Adipocyte (in vitro differentiated cells): Measurements from ENCODE around the gene SORBS1.

ENCODE experiments used
- DNase-seq: peaks from one replicate; pipeline ENCODE4 v3.0.0-alpha.2; 2015; ENCODE audit warnings: low read depth
- H3K27me3 ChIP-seq: replicated peaks from 2 replicates; pipeline ENCODE4 v1.7.0; 2013; ENCODE audit warnings: mild to moderate bottlenecking, low read length, moderate library complexity; ENCODE audit not compliant: control insufficient read depth, insufficient read depth
- H3K36me3 ChIP-seq: 2 replicates; pipeline ENCODE4 v1.7.0; 2013; ENCODE audit warnings: low read length, mild to moderate bottlenecking, moderate library complexity; ENCODE audit not compliant: control insufficient read depth, insufficient read depth, severe bottlenecking
- H3K4me1 ChIP-seq: 2 replicates; pipeline ENCODE4 v1.7.0; 2013; ENCODE audit warnings: mild to moderate bottlenecking, low read length, moderate library complexity; ENCODE audit not compliant: control insufficient read depth, insufficient read depth
- H3K4me3 ChIP-seq: 2 replicates; pipeline ENCODE4 v1.7.0; 2013; ENCODE audit warnings: mild to moderate bottlenecking, low read length, moderate library complexity
- H3K9ac ChIP-seq: 2 replicates; pipeline ENCODE4 v1.7.0; 2013; ENCODE audit warnings: mild to moderate bottlenecking, low read length, moderate library complexity
- H3K9me3 ChIP-seq: 2 replicates; pipeline ENCODE4 v1.7.0; 2013; ENCODE audit warnings: mild to moderate bottlenecking, low read length, moderate library complexity; ENCODE audit not compliant: control insufficient read depth

The SORBS1 gene

DNA sequence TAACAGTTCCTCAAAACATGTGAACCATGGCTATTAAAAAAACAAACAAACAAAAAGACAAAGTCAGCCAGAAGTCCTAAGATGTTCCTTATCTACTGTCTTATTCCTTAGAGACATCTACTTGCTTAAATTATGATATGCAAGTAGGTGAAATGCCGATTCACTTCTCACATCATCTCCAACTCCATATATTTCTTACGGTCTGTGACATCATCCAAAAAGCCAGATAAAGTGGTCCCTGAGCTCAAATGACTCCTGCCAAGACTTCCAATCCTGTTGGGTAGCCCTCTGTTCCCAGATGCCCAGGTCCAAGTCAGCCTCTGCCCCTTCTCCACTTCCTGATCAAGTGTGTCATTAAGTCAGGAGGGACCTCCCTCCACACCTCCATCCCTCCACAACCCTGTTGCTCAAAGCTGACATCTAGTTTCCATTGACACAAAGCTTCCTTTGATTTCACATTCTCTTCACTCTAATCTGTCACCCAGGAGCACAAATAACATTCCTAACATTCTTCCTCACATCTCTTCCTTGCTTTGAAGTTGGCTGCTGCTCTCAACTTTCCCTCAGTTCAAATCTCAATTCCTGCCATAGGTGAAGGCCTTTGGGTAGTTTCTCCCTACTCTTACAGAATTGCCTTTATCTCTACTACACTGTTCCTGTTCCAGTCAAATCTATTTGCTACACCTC lies 214.3 kb downstream of the SORBS1 start:
- Histone ChIP-seq H3K36me3 (peaks cover 33% of the 10 kb centered on the region), H3K4me1 (peaks cover 30% of the 10 kb centered on the region), H3K9me3 (no peaks in the 10 kb centered on the region), H3K4me3 (no peak overlapping the region), H3K9ac (no peak overlapping the region), H3K27me3 (no peaks in the 10 kb centered on the region)
- no peak for DNase-seq

DNA sequence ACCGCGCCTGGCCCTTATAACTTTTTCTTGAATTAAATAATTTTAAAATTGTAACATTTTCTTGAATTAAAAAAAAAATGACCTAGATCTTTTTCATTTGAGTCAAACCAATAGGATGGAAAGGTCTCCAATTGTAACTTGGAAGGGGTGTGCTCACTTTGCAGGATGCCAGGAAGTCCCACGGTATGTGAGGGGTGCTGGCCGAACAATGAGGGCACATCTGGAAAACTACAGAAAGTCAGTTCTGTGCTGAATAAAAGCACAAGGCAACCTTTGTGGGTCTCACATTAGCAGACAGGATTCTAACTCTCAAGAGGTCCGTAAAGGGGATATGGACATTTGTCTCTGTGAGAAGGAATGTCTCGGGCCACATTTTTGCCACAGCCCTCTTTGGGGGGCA lies 217.6 kb downstream of the SORBS1 start:
- Histone ChIP-seq H3K9ac (no peak overlapping the region), H3K9me3 (no peaks in the 10 kb centered on the region), H3K36me3 (peaks cover 54% of the 10 kb centered on the region), H3K4me3 (no peak overlapping the region), H3K4me1 (peaks cover 7% of the 10 kb centered on the region), H3K27me3 (no peaks in the 10 kb centered on the region)
- DNase-seq = no peak

DNA sequence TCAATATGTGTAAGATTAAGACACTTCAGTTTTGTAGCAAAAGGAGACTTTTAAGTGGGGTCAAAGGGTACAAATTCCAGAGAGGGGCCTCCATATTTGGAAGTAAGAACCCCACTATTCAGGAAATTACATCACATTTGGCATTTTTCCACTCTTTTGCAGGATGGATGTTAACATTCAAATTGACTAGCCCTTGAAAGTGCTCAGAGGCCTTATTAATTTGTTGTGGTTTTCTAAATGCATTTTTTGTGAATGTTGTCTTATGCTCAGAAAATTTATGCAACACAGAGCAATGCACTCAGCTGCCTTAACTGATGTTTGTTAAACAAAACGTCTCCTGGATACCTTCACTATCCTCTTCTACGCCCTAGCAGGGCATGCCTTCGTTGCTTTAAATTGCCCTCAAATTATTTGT lies 219.4 kb downstream of the SORBS1 start:
- no peak overlapping the region for H3K9ac ChIP-seq
- no peak overlapping the region for H3K4me3 ChIP-seq
- DNase-seq = peak; percentile 29
- H3K36me3 ChIP-seq = peaks cover 71% of the 10 kb centered on the region
- H3K27me3 ChIP-seq = no peaks in the 10 kb centered on the region
- no peaks in the 10 kb centered on the region for H3K9me3 ChIP-seq
- peaks cover 2% of the 10 kb centered on the region for H3K4me1 ChIP-seq

DNA sequence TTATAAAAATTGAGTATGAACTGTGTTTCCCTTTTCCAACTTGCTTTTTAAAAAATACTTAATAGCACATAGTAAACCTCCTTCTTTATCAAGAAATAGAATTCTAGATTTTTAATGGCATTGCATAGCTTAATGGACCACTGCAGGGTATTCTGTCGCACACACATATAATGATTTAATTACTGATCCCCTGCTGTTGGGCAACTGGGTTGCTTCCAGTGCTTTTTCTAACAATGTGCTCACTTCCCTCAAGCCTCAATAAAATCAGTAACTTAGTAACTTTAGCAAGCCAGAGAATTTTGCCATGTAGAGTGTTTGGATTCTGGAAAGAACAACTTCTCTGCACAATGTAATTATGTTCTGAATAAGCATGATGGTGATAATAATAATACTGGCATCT lies 221.3 kb downstream of the SORBS1 start:
- Histone ChIP-seq H3K4me3 (no peak overlapping the region), H3K27me3 (no peaks in the 10 kb centered on the region), H3K9me3 (no peaks in the 10 kb centered on the region), H3K4me1 (peaks cover 5% of the 10 kb centered on the region), H3K36me3 (peaks cover 69% of the 10 kb centered on the region), H3K9ac (no peak overlapping the region)
- DNase-seq = no peak

DNA sequence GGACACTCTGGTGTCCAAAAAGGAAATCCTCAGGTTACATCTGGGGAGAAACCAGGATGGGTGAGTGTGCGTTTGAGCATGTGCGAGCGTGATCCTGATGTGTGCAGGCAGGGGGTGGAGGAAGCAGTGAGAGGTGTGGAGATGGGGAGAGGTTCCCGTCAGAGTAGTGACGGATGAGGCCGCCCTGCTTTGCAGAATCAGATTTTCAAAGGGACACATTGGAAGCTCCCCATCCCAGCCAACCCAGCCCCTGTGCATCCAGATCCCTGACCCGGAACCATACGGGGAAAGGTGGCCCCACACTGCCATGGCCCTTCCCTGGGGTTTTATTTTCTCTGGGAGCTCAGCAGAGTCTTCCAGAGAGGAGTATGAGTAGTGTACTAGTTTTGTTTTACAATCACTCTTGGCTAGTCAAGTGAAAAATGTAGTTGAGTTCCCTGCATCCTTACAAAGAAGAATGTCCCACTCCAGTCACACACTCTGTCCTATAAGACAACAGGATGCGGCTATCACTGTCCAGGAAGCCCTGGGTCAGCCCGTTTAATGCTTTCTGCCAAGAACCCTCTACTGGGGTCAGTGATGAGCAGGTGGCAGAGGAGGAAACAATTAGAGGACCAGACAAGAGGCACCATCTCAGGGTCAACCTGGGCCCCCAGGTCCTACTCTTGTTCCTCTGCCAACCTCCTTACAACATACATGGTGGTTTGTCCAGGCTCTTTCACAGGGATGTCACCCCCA lies 223.6 kb downstream of the SORBS1 start:
- no peak for DNase-seq
- H3K27me3 ChIP-seq = no peaks in the 10 kb centered on the region
- no peaks in the 10 kb centered on the region for H3K9me3 ChIP-seq
- H3K36me3 ChIP-seq = peaks cover 71% of the 10 kb centered on the region
- no peak overlapping the region for H3K4me3 ChIP-seq
- H3K4me1 ChIP-seq = peaks cover 17% of the 10 kb centered on the region
- H3K9ac ChIP-seq = no peak overlapping the region

DNA sequence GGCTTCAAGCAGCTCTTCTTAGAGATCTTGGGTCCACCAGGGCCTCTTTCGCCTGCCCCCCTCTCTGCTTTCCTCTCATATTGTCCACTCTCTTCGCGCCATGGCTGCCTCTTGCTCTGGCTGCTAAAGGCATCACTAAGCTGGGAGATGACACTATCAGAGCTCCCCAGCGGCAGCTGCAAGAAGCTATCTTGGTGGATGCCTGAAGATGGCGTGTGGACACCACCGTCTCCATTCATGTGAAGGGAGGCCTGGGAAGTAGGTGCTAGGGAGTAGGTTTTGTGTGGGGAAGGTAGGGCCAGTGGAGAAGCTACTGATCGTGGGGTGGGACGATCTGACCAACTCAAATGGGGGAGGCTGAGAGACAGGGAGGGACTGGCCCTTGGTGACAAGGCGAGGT lies 224.5 kb downstream of the SORBS1 start:
- H3K9ac ChIP-seq = no peak overlapping the region
- no peaks in the 10 kb centered on the region for H3K27me3 ChIP-seq
- H3K9me3 ChIP-seq = no peaks in the 10 kb centered on the region
- H3K36me3 ChIP-seq = peaks cover 73% of the 10 kb centered on the region
- peaks cover 17% of the 10 kb centered on the region for H3K4me1 ChIP-seq
- H3K4me3 ChIP-seq = no peak overlapping the region
- no peak for DNase-seq

DNA sequence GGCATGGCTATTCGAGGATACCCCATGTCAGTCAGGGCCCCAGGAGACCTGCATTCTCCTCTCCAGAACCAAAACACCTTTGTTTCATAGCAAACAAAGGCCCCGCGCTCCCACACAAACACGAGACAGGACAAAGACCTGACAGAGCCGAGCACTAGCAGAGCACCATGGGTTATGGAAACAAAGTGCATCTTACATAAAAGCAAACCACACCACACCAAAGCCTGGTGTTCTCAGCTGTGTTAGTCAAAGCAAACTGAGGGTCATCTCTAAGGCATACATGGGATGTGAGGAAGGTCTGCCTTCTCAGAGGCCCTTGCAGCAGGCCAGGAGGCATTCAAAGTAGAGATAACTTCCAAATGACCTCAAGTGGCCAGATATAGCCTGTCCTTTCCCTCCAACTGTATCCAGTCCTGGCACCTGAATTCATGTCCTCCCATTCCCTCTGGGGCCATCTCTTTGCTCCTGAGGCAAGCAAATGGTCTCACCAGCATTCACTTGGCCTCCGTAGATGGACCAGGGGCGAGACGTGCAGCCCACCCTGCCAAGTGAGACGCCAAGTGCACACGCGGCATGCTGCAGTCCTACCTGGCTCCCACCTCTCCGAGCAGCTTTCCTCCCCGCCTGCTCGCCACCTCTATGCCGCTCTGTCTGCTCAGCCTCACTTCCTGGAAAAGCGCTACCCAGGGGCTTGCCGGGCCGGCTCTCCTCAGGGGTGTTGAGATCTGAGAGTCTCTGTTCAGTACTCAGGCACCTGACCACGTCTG lies 225.1 kb downstream of the SORBS1 start:
- DNase-seq = no peak

DNA sequence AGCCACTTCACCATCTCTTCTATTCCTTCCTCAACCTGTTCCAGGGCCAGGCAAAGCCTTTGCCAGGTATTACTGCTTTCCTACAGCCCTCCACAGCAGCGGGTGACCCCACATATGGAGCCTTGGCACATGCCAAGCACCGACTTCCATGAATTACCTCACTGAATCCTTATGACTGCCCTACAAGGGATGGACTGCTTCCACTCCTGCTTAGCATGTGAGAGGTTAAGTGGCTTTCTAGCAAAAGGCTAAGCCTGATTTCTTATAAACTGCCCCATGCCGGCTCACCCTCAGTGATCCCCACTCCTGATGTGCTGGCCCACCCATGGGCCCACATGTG lies 226.4 kb downstream of the SORBS1 start:
- no peaks in the 10 kb centered on the region for H3K27me3 ChIP-seq
- H3K9ac ChIP-seq = no peak overlapping the region
- H3K9me3 ChIP-seq = no peaks in the 10 kb centered on the region
- no peak overlapping the region for H3K4me3 ChIP-seq
- H3K4me1 ChIP-seq = peaks cover 17% of the 10 kb centered on the region
- H3K36me3 ChIP-seq = peaks cover 69% of the 10 kb centered on the region
- DNase-seq = no peak

More for the DNA sequence above, 225.1 kb downstream of the SORBS1 start:
- Histone ChIP-seq H3K27me3 (no peaks in the 10 kb centered on the region), H3K9me3 (no peaks in the 10 kb centered on the region), H3K9ac (no peak overlapping the region), H3K36me3 (peaks cover 73% of the 10 kb centered on the region), H3K4me1 (peaks cover 17% of the 10 kb centered on the region), H3K4me3 (no peak overlapping the region)

DNA sequence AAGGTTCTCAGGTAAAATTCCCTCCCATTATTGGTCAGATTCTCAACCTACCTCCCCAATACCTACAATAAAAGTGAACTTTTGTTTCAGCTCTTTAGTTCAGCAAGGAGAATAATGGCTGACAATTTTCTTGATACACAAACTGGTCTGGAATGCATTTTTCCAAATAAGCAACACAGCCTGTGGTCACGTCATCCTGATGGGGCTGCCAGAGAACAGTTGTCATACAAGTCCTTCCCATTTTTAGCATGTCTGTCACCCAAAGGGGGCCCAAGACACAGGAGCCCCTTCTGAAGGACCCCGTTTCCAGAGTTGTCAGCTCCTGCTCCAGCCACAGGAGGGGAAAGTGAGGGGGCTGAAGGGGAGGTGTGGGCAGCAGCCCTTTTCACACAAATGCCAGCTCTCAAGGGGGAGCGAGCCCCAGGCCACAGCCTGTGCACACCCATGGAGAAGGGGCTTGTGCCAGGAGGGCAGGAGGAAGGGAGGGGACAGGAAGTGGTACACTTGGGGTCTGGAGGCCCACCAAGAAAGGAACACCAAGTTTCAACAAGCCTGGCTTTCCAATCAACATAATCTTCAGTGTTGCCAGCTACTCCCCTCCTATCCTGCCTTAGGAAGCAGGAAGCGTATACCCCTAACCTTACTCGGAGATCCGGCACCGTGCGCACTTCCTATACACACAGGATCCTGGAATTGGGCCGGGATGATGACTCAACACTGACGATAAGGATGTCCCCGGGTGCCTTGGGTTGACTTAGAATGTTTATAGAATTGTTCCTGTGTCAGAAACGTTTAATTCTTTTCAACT lies 227.0 kb downstream of the SORBS1 start:
- no peaks in the 10 kb centered on the region for H3K27me3 ChIP-seq
- no peak overlapping the region for H3K9ac ChIP-seq
- H3K4me3 ChIP-seq = no peak overlapping the region
- peaks cover 17% of the 10 kb centered on the region for H3K4me1 ChIP-seq
- H3K36me3 ChIP-seq = peaks cover 69% of the 10 kb centered on the region
- peak; percentile 72 for DNase-seq
- no peaks in the 10 kb centered on the region for H3K9me3 ChIP-seq

DNA sequence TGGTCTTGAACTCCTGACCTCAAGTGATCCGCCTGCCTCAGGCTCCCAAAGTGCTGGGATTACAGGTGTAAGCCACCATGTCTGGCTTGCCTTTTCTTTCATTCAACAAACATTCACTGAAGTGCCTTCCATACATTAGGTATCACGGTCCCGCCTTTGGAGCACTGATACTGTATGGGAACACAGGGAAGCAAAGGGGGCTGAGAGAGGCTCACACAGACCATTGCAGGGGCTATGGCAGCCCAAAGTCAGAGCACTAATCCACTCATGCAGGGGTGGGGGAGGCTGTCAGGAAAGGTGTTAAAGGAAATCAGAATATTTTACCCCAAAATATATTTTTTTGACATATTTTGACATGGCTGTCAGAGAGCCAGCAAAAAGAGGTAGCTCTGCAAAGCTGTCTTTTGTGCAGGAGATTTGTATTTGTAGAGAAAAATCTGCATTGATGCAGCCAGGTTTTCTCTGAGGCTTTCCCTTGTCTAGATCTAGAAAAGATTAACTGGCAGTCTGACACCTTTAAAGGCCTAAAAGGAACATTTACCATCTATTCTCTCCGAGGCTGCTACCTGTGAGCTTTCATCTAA lies 228.4 kb downstream of the SORBS1 start:
- peaks cover 68% of the 10 kb centered on the region for H3K36me3 ChIP-seq
- no peak overlapping the region for H3K9ac ChIP-seq
- H3K27me3 ChIP-seq = no peaks in the 10 kb centered on the region
- peaks cover 17% of the 10 kb centered on the region for H3K4me1 ChIP-seq
- no peak for DNase-seq
- H3K9me3 ChIP-seq = no peaks in the 10 kb centered on the region
- no peak overlapping the region for H3K4me3 ChIP-seq
